GM12878 (cell line): ENCODE measurements around the gene SLC25A26.

Experiments
- FOS ChIP-seq: IDR thresholded peaks from 3 replicates; pipeline ENCODE4 v1.6.1; 2011; ENCODE audit warnings: borderline replicate concordance; ENCODE audit not compliant: insufficient read length; ENCODE audit errors: extremely low read depth
- MTA2 ChIP-seq: fragments of 450-650 bp; IDR thresholded peaks from 2 replicates; pipeline ENCODE4 v1.6.1; 2016; ENCODE audit warnings: low read depth, mild to moderate bottlenecking, moderate library complexity
- RAD21 ChIP-seq: IDR thresholded peaks from 2 replicates; pipeline ENCODE4 v1.6.1; 2011; ENCODE audit warnings: mild to moderate bottlenecking, low read depth, low read length, moderate library complexity; ENCODE audit not compliant: insufficient read depth
- RAD51 ChIP-seq: fragments of 450-650 bp; IDR thresholded peaks from 2 replicates; pipeline ENCODE4 v1.6.1; 2016; ENCODE audit warnings: moderate library complexity, mild to moderate bottlenecking, inconsistent platforms
- TF ChIP-seq, protein P1 (sequence below): fragments of 450-650 bp; IDR thresholded peaks from 2 replicates; pipeline ENCODE4 v1.6.1; 2017; ENCODE audit warnings: mild to moderate bottlenecking

DNA sequence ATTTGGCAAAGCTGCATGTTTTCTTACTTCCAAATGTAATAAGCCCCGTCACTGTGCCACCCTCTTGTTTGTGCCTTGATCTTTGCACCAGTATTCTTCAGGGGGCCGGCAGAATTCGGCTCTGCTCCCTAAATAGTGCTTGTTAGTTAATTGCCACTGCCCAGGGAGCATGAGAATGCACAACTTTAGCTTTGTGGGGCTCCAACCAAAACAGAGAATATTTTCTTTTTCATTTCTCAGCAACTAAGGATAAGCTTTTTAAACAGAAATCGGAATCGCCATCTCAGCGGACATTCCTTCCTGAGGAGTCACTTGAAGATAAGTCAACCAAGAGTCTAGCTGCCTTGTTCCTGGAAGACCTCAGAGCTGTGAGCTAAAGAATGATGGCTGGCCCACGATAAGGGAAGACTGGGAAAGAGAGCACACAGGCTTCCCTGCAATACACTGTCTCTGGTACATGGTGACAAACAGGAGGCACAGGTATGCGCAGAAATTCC is 174.0 kb downstream of the SLC25A26 start:
- no peak for TF ChIP-seq FOS
- no peak for TF ChIP-seq RAD21
- TF ChIP-seq, protein P1, sequence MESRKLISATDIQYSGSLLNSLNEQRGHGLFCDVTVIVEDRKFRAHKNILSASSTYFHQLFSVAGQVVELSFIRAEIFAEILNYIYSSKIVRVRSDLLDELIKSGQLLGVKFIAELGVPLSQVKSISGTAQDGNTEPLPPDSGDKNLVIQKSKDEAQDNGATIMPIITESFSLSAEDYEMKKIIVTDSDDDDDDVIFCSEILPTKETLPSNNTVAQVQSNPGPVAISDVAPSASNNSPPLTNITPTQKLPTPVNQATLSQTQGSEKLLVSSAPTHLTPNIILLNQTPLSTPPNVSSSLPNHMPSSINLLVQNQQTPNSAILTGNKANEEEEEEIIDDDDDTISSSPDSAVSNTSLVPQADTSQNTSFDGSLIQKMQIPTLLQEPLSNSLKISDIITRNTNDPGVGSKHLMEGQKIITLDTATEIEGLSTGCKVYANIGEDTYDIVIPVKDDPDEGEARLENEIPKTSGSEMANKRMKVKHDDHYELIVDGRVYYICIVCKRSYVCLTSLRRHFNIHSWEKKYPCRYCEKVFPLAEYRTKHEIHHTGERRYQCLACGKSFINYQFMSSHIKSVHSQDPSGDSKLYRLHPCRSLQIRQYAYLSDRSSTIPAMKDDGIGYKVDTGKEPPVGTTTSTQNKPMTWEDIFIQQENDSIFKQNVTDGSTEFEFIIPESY = no peak
- no peak for TF ChIP-seq RAD51
- TF ChIP-seq MTA2 = no peak
